Measurements from ENCODE around the gene LGALS1. TPM values are rescaled to one million over a fixed set of nuclear protein-coding genes. Genes with fewer than 3 reads are reported as not detected.

Gene LGALS1
- total and polyA plus RNA-seq, 2 donors (not counting 1 experiment from before 2014, with no cell fraction given), result 106 to 207 TPM

- Histone ChIP-seq H3K4me3 (ENCODE audit: control extremely low read depth in 1 of 5, extremely low read depth in 1 of 5, insufficient read depth in 1 of 5, low read depth in 2 of 5, low read length in 4 of 5) (peak overlapping the region; percentile 48 to 92 (median 76)), H3K79me2 (ENCODE audit: control insufficient read depth, insufficient read depth, low read length) (peaks cover 25% of the 10 kb centered on the region), H2AFZ (ENCODE audit: insufficient read depth, low read depth, low read length, poor library complexity, severe bottlenecking) (peak overlapping the region; percentile 82), H3K27me3 (replicated peaks in 1 of 4; ENCODE audit: control extremely low read depth in 1 of 4, control insufficient read depth in 3 of 4, insufficient read depth in 4 of 4, low read length in 3 of 4) (no peaks in the 10 kb centered on the region), H3K36me3 (replicated peaks in 1 of 2; ENCODE audit: control extremely low read depth in 1 of 2, control insufficient read depth in 1 of 2, extremely low read depth in 1 of 2, insufficient read depth in 2 of 2, low read length in 1 of 2) (no peaks in the 10 kb centered on the region), H4K20me1 (ENCODE audit: control insufficient read depth, insufficient read depth, low read length, poor library complexity, severe bottlenecking) (no peaks in the 10 kb centered on the region), H3K4me1 (ENCODE audit: control insufficient read depth in 2 of 2, insufficient read depth in 2 of 2, low read length in 2 of 2) (peaks cover 28 to 57% of the 10 kb centered on the region in 2 donors), H3K27ac (ENCODE audit: low read length in 2 of 2) (peak overlapping the region; percentile 98), H3K9me3 (ENCODE audit: control extremely low read depth in 1 of 3, control insufficient read depth in 2 of 3, insufficient read depth in 1 of 3, low read length in 2 of 3) (no peaks in the 10 kb centered on the region), H3K9ac (ENCODE audit: low read length) (peak overlapping the region; percentile 87), H3K4me2 (replicated peaks; ENCODE audit: low read depth, low read length, poor library complexity, severe bottlenecking) (peak overlapping the region; percentile 91)
- Mint-ChIP-seq H3K27me3 (no peaks in the 10 kb centered on the region), H3K4me1 (peaks cover 50% of the 10 kb centered on the region), H3K27ac (peak overlapping the region; percentile 97), H3K9me3 (ENCODE audit: insufficient read depth) (no peaks in the 10 kb centered on the region), H3K4me3 (peak overlapping the region; percentile 96)
- CTCF ChIA-PET, result interaction anchor here (1.2 to 23.0 kb wide), 5 partner anchors 9 to 71 kb away, joined by 5 to 501 read pairs (median 185); partner anchors contain the start of genes LGALS1, NOL12, PDXP and SH3BP1
- intact Hi-C loops (cut with micrococcal nuclease), result loop anchor here (1.0 to 2.0 kb wide), 7 partner anchors 9 to 167 kb away; partner anchors contain the start of genes ANKRD54, GGA1, NOL12 and PDXP
- DNase-seq, result no peak
- POLR2A ChIA-PET, result interaction anchor here (0.6 to 3.9 kb wide), 11 partner anchors 8 to 1147 kb away, joined by 3 to 44 read pairs (median 5); partner anchors contain the start of genes GGA1, NOL12 and PDXP
- ATAC-seq (ENCODE audit: low read depth), result peak; percentile 19
- no peak for TF ChIP-seq EZH2 (IDR thresholded peaks at IDR 0.05; ENCODE audit: borderline replicate concordance, insufficient read depth, low read depth, low read length, poor library complexity, severe bottlenecking)
- no peak for TF ChIP-seq CTCF (IDR thresholded peaks at IDR 0.05)
- 73% methylated on average over 9 of the region's 15 CpGs for WGBS (ENCODE audit: insufficient coverage)
Observed at GRCh38 chr22:37677493-37677974, 2.1 kb downstream of the LGALS1 start.

DNA sequence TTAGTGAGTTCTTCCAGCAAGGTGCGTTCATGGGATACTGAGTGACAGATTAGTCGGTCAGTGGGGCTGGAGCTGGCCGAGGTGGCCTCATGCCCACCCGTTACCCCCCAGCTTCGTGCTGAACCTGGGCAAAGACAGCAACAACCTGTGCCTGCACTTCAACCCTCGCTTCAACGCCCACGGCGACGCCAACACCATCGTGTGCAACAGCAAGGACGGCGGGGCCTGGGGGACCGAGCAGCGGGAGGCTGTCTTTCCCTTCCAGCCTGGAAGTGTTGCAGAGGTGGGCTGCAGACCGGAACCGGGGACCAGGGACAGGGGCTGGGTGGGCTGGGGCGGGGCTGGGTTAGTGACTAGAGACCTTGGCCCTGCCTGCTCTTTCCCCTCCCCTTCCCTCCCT is 2.9 kb downstream of the LGALS1 start:
- Histone ChIP-seq H3K27me3 (replicated peaks in 1 of 4; ENCODE audit: control extremely low read depth in 1 of 4, control insufficient read depth in 3 of 4, insufficient read depth in 4 of 4, low read length in 3 of 4) (no peaks in the 10 kb centered on the region), H3K4me2 (replicated peaks; ENCODE audit: low read depth, low read length, poor library complexity, severe bottlenecking) (peak overlapping the region; percentile 91), H3K9ac (ENCODE audit: low read length) (no peak overlapping the region), H3K4me1 (ENCODE audit: control insufficient read depth in 2 of 2, insufficient read depth in 2 of 2, low read length in 2 of 2) (peaks cover 21 to 48% of the 10 kb centered on the region in 2 donors), H3K36me3 (replicated peaks in 1 of 2; ENCODE audit: control extremely low read depth in 1 of 2, control insufficient read depth in 1 of 2, extremely low read depth in 1 of 2, insufficient read depth in 2 of 2, low read length in 1 of 2) (no peaks in the 10 kb centered on the region), H2AFZ (ENCODE audit: insufficient read depth, low read depth, low read length, poor library complexity, severe bottlenecking) (no peak overlapping the region), H4K20me1 (ENCODE audit: control insufficient read depth, insufficient read depth, low read length, poor library complexity, severe bottlenecking) (no peaks in the 10 kb centered on the region), H3K79me2 (ENCODE audit: control insufficient read depth, insufficient read depth, low read length) (peaks cover 25% of the 10 kb centered on the region), H3K27ac (ENCODE audit: low read length in 2 of 2) (peak overlapping the region in 1 of 2 donors; percentile 98), H3K9me3 (ENCODE audit: control extremely low read depth in 1 of 3, control insufficient read depth in 2 of 3, insufficient read depth in 1 of 3, low read length in 2 of 3) (no peaks in the 10 kb centered on the region), H3K4me3 (ENCODE audit: control extremely low read depth in 1 of 5, extremely low read depth in 1 of 5, insufficient read depth in 1 of 5, low read depth in 2 of 5, low read length in 4 of 5) (no peak overlapping the region)
- Mint-ChIP-seq H3K27ac (no peak overlapping the region), H3K27me3 (no peaks in the 10 kb centered on the region), H3K4me3 (no peak overlapping the region), H3K4me1 (peaks cover 41% of the 10 kb centered on the region), H3K9me3 (ENCODE audit: insufficient read depth) (no peaks in the 10 kb centered on the region)
- DNase-seq (no peak), ATAC-seq (ENCODE audit: low read depth) (no peak)
- intact Hi-C loops (cut with micrococcal nuclease), result no loop called here
- CTCF ChIA-PET, result interaction anchor here (0.7 to 23.0 kb wide), 5 partner anchors 13 to 178 kb away, joined by 3 to 501 read pairs (median 185); partner anchors contain the start of genes LGALS1, PDXP and SH3BP1
- no peak for TF ChIP-seq EZH2 (IDR thresholded peaks at IDR 0.05; ENCODE audit: borderline replicate concordance, insufficient read depth, low read depth, low read length, poor library complexity, severe bottlenecking)
- no peak for TF ChIP-seq CTCF (IDR thresholded peaks at IDR 0.05)
- POLR2A ChIA-PET, result interaction anchor here (0.7 to 1.7 kb wide), 2 partner anchors 7 to 44 kb away, joined by 3 to 10 read pairs; partner anchors contain the start of gene NOL12
- 88% methylated on average over 13 of the region's 18 CpGs for WGBS (ENCODE audit: insufficient coverage)

Data from B cell (primary cell).